ELF-1 (cell line): ENCODE results near the gene RCN1.

Source experiments
- DNase-seq: peaks from one replicate; pipeline ENCODE4 v3.0.0-alpha.2; 2016; ENCODE audit warnings: low read depth, low spot score

RCN1 gene

DNA sequence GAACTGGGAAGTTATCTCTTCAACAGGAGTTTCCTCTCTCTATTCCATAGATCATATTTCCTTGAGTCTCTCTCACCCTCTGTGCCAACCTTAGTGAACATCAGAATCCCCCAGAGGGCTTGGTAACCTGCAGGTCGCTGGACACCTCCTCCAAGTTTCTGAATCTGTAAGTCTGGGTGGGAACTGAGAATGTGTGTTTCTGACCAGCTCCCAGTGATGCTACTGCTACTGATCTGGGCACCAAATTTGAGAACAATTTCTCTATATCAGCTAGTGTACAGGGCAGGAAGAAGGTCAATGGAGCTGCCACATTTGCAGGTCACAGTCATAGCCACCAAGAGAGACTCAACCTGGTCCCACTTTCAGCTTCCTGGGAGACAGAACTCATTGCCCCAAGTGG lies 62.9 kb downstream of the RCN1 start:
- DNase-seq: no peak

DNA sequence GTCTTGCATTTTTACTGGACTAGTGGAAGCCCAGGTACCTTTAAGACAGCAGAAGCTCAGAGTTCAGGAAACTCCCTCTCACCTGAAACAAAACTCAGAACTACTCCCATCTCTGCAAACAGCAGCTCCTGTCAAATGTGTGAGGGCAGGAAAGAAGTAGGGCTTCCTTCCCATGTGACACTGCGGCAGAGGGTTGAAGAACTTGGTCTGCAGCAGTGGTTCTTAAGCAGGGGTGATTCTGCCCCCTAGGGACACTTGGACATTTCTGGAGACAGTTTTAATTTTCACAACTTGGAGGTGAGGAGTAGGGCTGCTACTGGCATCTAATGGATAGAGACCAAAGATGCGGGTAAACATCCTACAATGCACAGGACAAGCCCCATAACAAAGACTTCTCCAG lies 63.4 kb downstream of the RCN1 start:
- DNase-seq: no peak
